ENCODE measurements around the gene RASAL1. TPM values are rescaled to one million over a fixed set of nuclear protein-coding genes. Genes with fewer than 3 reads are reported as not detected.

RASAL1 gene
- polyA plus RNA-seq, 3 donors = not detected

DNA sequence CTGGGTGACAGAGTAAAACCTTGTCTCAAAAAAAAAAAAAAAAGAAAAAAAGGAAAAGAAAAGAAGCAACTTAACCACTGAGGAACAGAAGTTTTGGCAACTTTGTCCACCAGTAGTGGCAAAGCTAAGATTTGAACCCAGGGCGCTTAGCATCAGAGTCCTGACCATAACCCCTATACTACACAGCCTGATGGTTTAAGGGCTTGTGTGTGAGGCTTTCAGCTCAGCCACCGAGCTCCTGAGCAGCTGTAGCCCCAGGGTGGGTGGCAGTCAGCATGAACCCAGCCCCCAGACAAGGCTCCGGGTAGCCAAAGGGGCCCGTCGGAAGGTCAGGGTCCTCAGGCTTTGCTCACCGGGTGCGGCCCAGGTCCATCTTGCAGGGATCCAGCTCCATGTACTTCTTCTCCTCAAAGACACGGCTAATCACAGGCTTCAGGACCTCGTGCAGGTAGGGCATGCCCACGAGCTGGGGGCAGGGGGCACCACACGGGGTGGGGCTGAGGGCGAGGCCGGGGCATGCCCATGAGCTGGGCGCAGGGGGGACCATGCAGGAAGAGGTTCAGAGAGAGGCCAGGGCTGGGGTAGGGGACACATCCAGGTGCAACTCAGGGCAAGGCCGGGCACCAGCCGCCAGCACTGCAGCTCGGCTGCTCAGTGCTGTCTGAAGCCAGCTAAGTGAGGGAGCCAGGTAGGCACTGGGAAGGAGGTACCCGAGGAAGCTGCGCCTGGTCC, 20.9 kb downstream of the RASAL1 start:
- Mint-ChIP-seq H3K4me1 (no peaks in the 10 kb centered on the region), H3K9me3 (peaks cover 0 to 2% (median 0%) of the 10 kb centered on the region in 7 donors), H3K27me3 (ENCODE audit: low read depth in 3 of 3) (peaks cover 1 to 7% (median 6%) of the 10 kb centered on the region in 3 donors), H3K4me3 (no peak overlapping the region), H3K27ac (peak overlapping the region in 1 of 7 donors; percentile 43), H3K36me3 (no peaks in the 10 kb centered on the region)
- Histone ChIP-seq H3K4me3 (replicated peaks in 1 of 3; ENCODE audit: low read depth in 2 of 3, low read length in 3 of 3) (no peak overlapping the region), H3K79me2 (ENCODE audit: insufficient read depth, low read length) (no peaks in the 10 kb centered on the region), H4K20me1 (ENCODE audit: insufficient read depth, low read length) (no peaks in the 10 kb centered on the region), H3K36me3 (replicated peaks in 1 of 2; ENCODE audit: control insufficient read depth in 1 of 2, insufficient read depth in 2 of 2, low read length in 2 of 2) (no peaks in the 10 kb centered on the region), H3K9ac (ENCODE audit: insufficient read depth, low read length, poor library complexity, severe bottlenecking) (no peak overlapping the region), H3K4me1 (ENCODE audit: control insufficient read depth in 1 of 2, insufficient read depth in 2 of 2, low read length in 2 of 2) (no peaks in the 10 kb centered on the region), H2AFZ (ENCODE audit: insufficient read depth, low read depth, low read length, poor library complexity, severe bottlenecking) (no peak overlapping the region), H3K27me3 (ENCODE audit: control insufficient read depth in 2 of 2, insufficient read depth in 2 of 2, low read length in 2 of 2) (no peaks in the 10 kb centered on the region), H3K4me2 (replicated peaks; ENCODE audit: extremely low read depth, low read length, poor library complexity, severe bottlenecking) (no peak overlapping the region), H3K27ac (ENCODE audit: low read depth in 1 of 2, low read length in 2 of 2) (no peak overlapping the region), H3K9me3 (replicated peaks in 1 of 2; ENCODE audit: control insufficient read depth in 1 of 2, insufficient read depth in 1 of 2, low read length in 2 of 2) (no peaks in the 10 kb centered on the region)
- TF ChIP-seq, protein P1, sequence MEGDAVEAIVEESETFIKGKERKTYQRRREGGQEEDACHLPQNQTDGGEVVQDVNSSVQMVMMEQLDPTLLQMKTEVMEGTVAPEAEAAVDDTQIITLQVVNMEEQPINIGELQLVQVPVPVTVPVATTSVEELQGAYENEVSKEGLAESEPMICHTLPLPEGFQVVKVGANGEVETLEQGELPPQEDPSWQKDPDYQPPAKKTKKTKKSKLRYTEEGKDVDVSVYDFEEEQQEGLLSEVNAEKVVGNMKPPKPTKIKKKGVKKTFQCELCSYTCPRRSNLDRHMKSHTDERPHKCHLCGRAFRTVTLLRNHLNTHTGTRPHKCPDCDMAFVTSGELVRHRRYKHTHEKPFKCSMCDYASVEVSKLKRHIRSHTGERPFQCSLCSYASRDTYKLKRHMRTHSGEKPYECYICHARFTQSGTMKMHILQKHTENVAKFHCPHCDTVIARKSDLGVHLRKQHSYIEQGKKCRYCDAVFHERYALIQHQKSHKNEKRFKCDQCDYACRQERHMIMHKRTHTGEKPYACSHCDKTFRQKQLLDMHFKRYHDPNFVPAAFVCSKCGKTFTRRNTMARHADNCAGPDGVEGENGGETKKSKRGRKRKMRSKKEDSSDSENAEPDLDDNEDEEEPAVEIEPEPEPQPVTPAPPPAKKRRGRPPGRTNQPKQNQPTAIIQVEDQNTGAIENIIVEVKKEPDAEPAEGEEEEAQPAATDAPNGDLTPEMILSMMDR (IDR thresholded peaks at IDR 0.05) = no peak
- intact Hi-C loops (cut with micrococcal nuclease) = no loop called here
- DNase-seq = no peak
- WGBS (ENCODE audit: insufficient coverage) = 97% methylated on average over 12 of the region's 19 CpGs

DNA sequence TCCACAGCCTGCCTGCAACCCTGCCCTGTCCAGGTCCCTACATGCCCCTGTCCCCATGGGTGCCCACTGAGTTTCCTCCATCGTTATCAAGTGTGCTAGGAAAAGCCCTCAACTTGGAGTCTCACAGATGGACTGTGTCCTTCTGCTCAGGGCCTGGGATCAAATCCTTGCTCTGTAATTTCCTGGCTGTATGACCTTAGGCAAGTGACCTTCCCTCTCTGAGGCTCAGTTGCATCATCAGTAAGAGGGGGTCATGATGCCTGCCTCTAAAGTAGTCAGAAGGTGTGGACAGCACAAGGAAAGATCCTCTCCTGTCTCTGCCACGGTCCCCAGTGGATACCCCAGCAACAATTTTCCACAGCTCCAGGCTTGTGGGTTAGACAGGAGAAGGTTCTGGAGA, 22.2 kb downstream of the RASAL1 start:
- TF ChIP-seq, protein P1 (IDR thresholded peaks at IDR 0.05) = no peak
- Mint-ChIP-seq H3K36me3 (no peaks in the 10 kb centered on the region), H3K27ac (no peak overlapping the region), H3K4me1 (no peaks in the 10 kb centered on the region), H3K27me3 (ENCODE audit: low read depth in 3 of 3) (peaks cover 1 to 10% (median 6%) of the 10 kb centered on the region in 3 donors), H3K9me3 (peaks cover 0 to 2% (median 0%) of the 10 kb centered on the region in 7 donors), H3K4me3 (no peak overlapping the region)
- Histone ChIP-seq H3K27ac (ENCODE audit: low read depth in 1 of 2, low read length in 2 of 2) (no peak overlapping the region), H2AFZ (ENCODE audit: insufficient read depth, low read depth, low read length, poor library complexity, severe bottlenecking) (no peak overlapping the region), H3K4me2 (replicated peaks; ENCODE audit: extremely low read depth, low read length, poor library complexity, severe bottlenecking) (no peak overlapping the region), H3K36me3 (replicated peaks in 1 of 2; ENCODE audit: control insufficient read depth in 1 of 2, insufficient read depth in 2 of 2, low read length in 2 of 2) (no peaks in the 10 kb centered on the region), H3K27me3 (ENCODE audit: control insufficient read depth in 2 of 2, insufficient read depth in 2 of 2, low read length in 2 of 2) (no peaks in the 10 kb centered on the region), H3K4me3 (replicated peaks in 1 of 3; ENCODE audit: low read depth in 2 of 3, low read length in 3 of 3) (no peak overlapping the region), H3K9me3 (replicated peaks in 1 of 2; ENCODE audit: control insufficient read depth in 1 of 2, insufficient read depth in 1 of 2, low read length in 2 of 2) (no peaks in the 10 kb centered on the region), H3K4me1 (ENCODE audit: control insufficient read depth in 1 of 2, insufficient read depth in 2 of 2, low read length in 2 of 2) (no peaks in the 10 kb centered on the region), H3K79me2 (ENCODE audit: insufficient read depth, low read length) (no peaks in the 10 kb centered on the region), H4K20me1 (ENCODE audit: insufficient read depth, low read length) (no peaks in the 10 kb centered on the region), H3K9ac (ENCODE audit: insufficient read depth, low read length, poor library complexity, severe bottlenecking) (no peak overlapping the region)
- no peak for DNase-seq
- WGBS (ENCODE audit: insufficient coverage) = 100% methylated on average over 1 of the region's 2 CpGs
- intact Hi-C loops (cut with micrococcal nuclease) = no loop called here
